Right atrium auricular region (tissue), 2 donors: ENCODE data around the gene BTN2A1. TPM values are rescaled to one million over a fixed set of nuclear protein-coding genes. Genes with fewer than 3 reads are reported as not detected.

ENCODE experiments used
- DNase-seq: peaks from one replicate; pipeline ENCODE4 v3.0.0-alpha.2; 2019; ENCODE audit warnings: low spot score
- H3K27ac ChIP-seq, 2 donors: fragments of 200-600 bp; sonication (generic); 1 replicate in 1 of 2; 2 replicates in 1 of 2; pipeline ENCODE4 v1.5.1; 2016 to 2019
- H3K27me3 ChIP-seq, 2 donors: fragments of 200-600 bp; sonication (generic); one replicate each; pipeline versions ENCODE4 v1.5.1 to v1.6.0; 2017 to 2019
- H3K36me3 ChIP-seq: fragments of 200-600 bp; sonication (generic); one replicate; pipeline ENCODE4 v1.5.1; 2016
- H3K4me1 ChIP-seq, 2 donors: fragments of 200-600 bp; sonication (generic); one replicate each; pipeline versions ENCODE4 v1.5.1 to v1.6.0; 2017 to 2019
- H3K4me3 ChIP-seq, 2 donors: fragments of 200-600 bp; sonication (generic); 1 replicate in 1 of 2; 2 replicates in 1 of 2; pipeline ENCODE4 v1.5.1; 2017 to 2019; ENCODE audit warnings: mild to moderate bottlenecking in 1 of 2, moderate library complexity in 1 of 2
- H3K9me3 ChIP-seq, 2 donors: fragments of 200-600 bp; sonication (generic); one replicate each; pipeline ENCODE4 v1.5.1; 2019
- CTCF ChIP-seq, 2 donors: fragments of 200-600 bp; sonication (generic); IDR thresholded peaks; one replicate each; pipeline ENCODE4 v1.5.1; 2019; ENCODE audit warnings: antibody characterized with exemption in 2 of 2
- total RNA-seq, 2 donors: library from RNA; depleted of rRNA; stranded (reverse); fragments of >200 nt; gene quantifications; one replicate each; pipeline ENCODE4 v1.1.0, GENCODE V29; 2016

The BTN2A1 gene
- total RNA-seq, 2 donors from 2014 or later = 7.6 to 13.9 TPM

- DNase-seq = peak; percentile 92
- Histone ChIP-seq H3K4me1 (peaks cover 0 to 15% of the 10 kb centered on the region in 2 donors), H3K27ac (peak overlapping the region; percentile 90 to 92), H3K4me3 (peak overlapping the region; percentile 73 to 87), H3K9me3 (no peaks in the 10 kb centered on the region), H3K27me3 (no peaks in the 10 kb centered on the region), H3K36me3 (peaks cover 7% of the 10 kb centered on the region)
- TF ChIP-seq CTCF (IDR thresholded peaks at IDR 0.05) = no peak
Observed at GRCh38 chr6:26421259-26422144, 36.3 kb upstream of the BTN2A1 start.

- peaks cover 0 to 15% of the 10 kb centered on the region in 2 donors for H3K4me1 ChIP-seq
- DNase-seq = no peak
- H3K9me3 ChIP-seq = no peaks in the 10 kb centered on the region
- peak overlapping the region; percentile 73 to 87 for H3K4me3 ChIP-seq
- H3K27ac ChIP-seq = no peak overlapping the region
- H3K36me3 ChIP-seq = peaks cover 14% of the 10 kb centered on the region
- TF ChIP-seq CTCF (IDR thresholded peaks at IDR 0.05) = no peak
- no peaks in the 10 kb centered on the region for H3K27me3 ChIP-seq
Observed at GRCh38 chr6:26422329-26422728, 35.4 kb upstream of the BTN2A1 start.

- H3K4me3 ChIP-seq = no peak overlapping the region
- H3K27ac ChIP-seq = no peak overlapping the region
- no peaks in the 10 kb centered on the region for H3K27me3 ChIP-seq
- no peaks in the 10 kb centered on the region for H3K9me3 ChIP-seq
- no peak for DNase-seq
- H3K36me3 ChIP-seq = peaks cover 26% of the 10 kb centered on the region
- TF ChIP-seq CTCF (IDR thresholded peaks at IDR 0.05) = no peak
- peaks cover 0 to 23% of the 10 kb centered on the region in 2 donors for H3K4me1 ChIP-seq
Observed at GRCh38 chr6:26426691-26427450, 30.9 kb upstream of the BTN2A1 start.

- Histone ChIP-seq H3K4me3 (no peak overlapping the region), H3K36me3 (peaks cover 26% of the 10 kb centered on the region), H3K27ac (no peak overlapping the region), H3K27me3 (no peaks in the 10 kb centered on the region), H3K4me1 (peaks cover 0 to 25% of the 10 kb centered on the region in 2 donors), H3K9me3 (no peaks in the 10 kb centered on the region)
- no peak for DNase-seq
- TF ChIP-seq CTCF (IDR thresholded peaks at IDR 0.05) = no peak
Observed at GRCh38 chr6:26427451-26427809, 30.3 kb upstream of the BTN2A1 start.

- no peak for DNase-seq
- Histone ChIP-seq H3K36me3 (peaks cover 26% of the 10 kb centered on the region), H3K4me1 (peaks cover 0 to 25% of the 10 kb centered on the region in 2 donors), H3K4me3 (no peak overlapping the region), H3K27me3 (no peaks in the 10 kb centered on the region), H3K9me3 (no peaks in the 10 kb centered on the region), H3K27ac (no peak overlapping the region)
- TF ChIP-seq CTCF (IDR thresholded peaks at IDR 0.05) = no peak
Observed at GRCh38 chr6:26428206-26428605, 29.5 kb upstream of the BTN2A1 start.
